Renal pelvis (tissue), 4 donors: ENCODE results near the gene ADGRD1. TPM values are rescaled to one million over a fixed set of nuclear protein-coding genes. Genes with fewer than 3 reads are reported as not detected.

Experiments
- DNase-seq: peaks from one replicate; pipeline ENCODE4 v3.0.0-alpha.2; 2013
- polyA plus RNA-seq, 3 donors: library from polyadenylated mRNA; unstranded; fragments of 120-200 nt; gene quantifications; one replicate each; pipeline ENCODE4 v1.2.1, GENCODE V29; 2013; ENCODE audit not compliant: insufficient read length in 3 of 3

ADGRD1 gene
- polyA plus RNA-seq, 3 donors: 10.3 to 16.2 (median 12.8) TPM

GRCh38 chr12:131133015-131133905, 179.6 kb downstream of the ADGRD1 start:
- no peak for DNase-seq

GRCh38 chr12:131133994-131134393, 180.3 kb downstream of the ADGRD1 start:
- no peak for DNase-seq

GRCh38 chr12:131134523-131135310, 181.0 kb downstream of the ADGRD1 start:
- no peak for DNase-seq

GRCh38 chr12:131135311-131135785, 181.6 kb downstream of the ADGRD1 start:
- no peak for DNase-seq

- no peak for DNase-seq
Measured at GRCh38 chr12:131135786-131136538, 182.3 kb downstream of the ADGRD1 start.

GRCh38 chr12:131136539-131136872, 182.8 kb downstream of the ADGRD1 start:
- DNase-seq: no peak

- DNase-seq: no peak
Measured at GRCh38 chr12:131137009-131137835, 183.5 kb downstream of the ADGRD1 start.

- peak; percentile 88 for DNase-seq
Measured at GRCh38 chr12:131137836-131138637, 184.3 kb downstream of the ADGRD1 start.

GRCh38 chr12:131138638-131139362, 185.1 kb downstream of the ADGRD1 start:
- no peak for DNase-seq

- DNase-seq: no peak
Measured at GRCh38 chr12:131139363-131140068, 185.8 kb downstream of the ADGRD1 start.

- DNase-seq: no peak
Measured at GRCh38 chr12:131140069-131140435, 186.3 kb downstream of the ADGRD1 start.

- DNase-seq: no peak
Measured at GRCh38 chr12:131140697-131141096, 187.0 kb downstream of the ADGRD1 start.

GRCh38 chr12:131141514-131141913, 187.8 kb downstream of the ADGRD1 start:
- no peak for DNase-seq

- no peak for DNase-seq
Measured at GRCh38 chr12:131142891-131143657, 189.4 kb downstream of the ADGRD1 start.

- DNase-seq: no peak
Measured at GRCh38 chr12:131146173-131146675, 192.5 kb downstream of the ADGRD1 start.

GRCh38 chr12:131147293-131147692, 193.6 kb downstream of the ADGRD1 start:
- DNase-seq: no peak

- DNase-seq: no peak
Measured at GRCh38 chr12:131147894-131148293, 194.2 kb downstream of the ADGRD1 start.
